GM19438 (cell line): ENCODE results near the gene RAPGEFL1.
"Not testable (repeated sequence)": the region's sequence is repeated elsewhere in the genome, so short reads cannot be mapped to it uniquely, and the experiment has no call there.

Experiments used
- ATAC-seq: cut with Tn5 transposase; IDR thresholded peaks from one replicate; pipeline ENCODE4 v1.9.1; 2021; ENCODE audit warnings: low read depth; ENCODE audit not compliant: unreplicated experiment

Gene RAPGEFL1

GRCh38 chr17:40173778-40174135 lies 3.5 kb upstream of the RAPGEFL1 start:
- no peak for ATAC-seq

GRCh38 chr17:40174514-40174913 lies 2.8 kb upstream of the RAPGEFL1 start:
- ATAC-seq, result no peak

GRCh38 chr17:40175928-40176753 lies 1.1 kb upstream of the RAPGEFL1 start:
- no peak for ATAC-seq

GRCh38 chr17:40176754-40177110 lies 538 bp upstream of the RAPGEFL1 start:
- no peak for ATAC-seq

- no peak for ATAC-seq
Measured at GRCh38 chr17:40178021-40178601, 841 bp downstream of the RAPGEFL1 start.

GRCh38 chr17:40178660-40179059 lies 1.4 kb downstream of the RAPGEFL1 start:
- ATAC-seq, result no peak

- ATAC-seq, result no peak
Measured at GRCh38 chr17:40179923-40180659, 2.8 kb downstream of the RAPGEFL1 start.

GRCh38 chr17:40180694-40181093 lies 3.4 kb downstream of the RAPGEFL1 start:
- no peak for ATAC-seq

- ATAC-seq, result no peak
Measured at GRCh38 chr17:40181205-40181604, 3.9 kb downstream of the RAPGEFL1 start.

- no peak for ATAC-seq
Measured at GRCh38 chr17:40182606-40183005, 5.3 kb downstream of the RAPGEFL1 start.

GRCh38 chr17:40187238-40187637 lies 10.0 kb downstream of the RAPGEFL1 start:
- no peak for ATAC-seq

GRCh38 chr17:40188694-40189093 lies 11.4 kb downstream of the RAPGEFL1 start:
- ATAC-seq, result no peak

- no peak for ATAC-seq
Measured at GRCh38 chr17:40190197-40191021, 13.1 kb downstream of the RAPGEFL1 start.

GRCh38 chr17:40191237-40192208 lies 14.3 kb downstream of the RAPGEFL1 start:
- no peak for ATAC-seq

GRCh38 chr17:40192961-40193360 lies 15.7 kb downstream of the RAPGEFL1 start:
- no peak for ATAC-seq

- ATAC-seq, result no peak
Measured at GRCh38 chr17:40194821-40195220, 17.6 kb downstream of the RAPGEFL1 start.

GRCh38 chr17:40197550-40197949 lies 20.3 kb downstream of the RAPGEFL1 start:
- ATAC-seq, result no peak

GRCh38 chr17:40197965-40198456 lies 20.7 kb downstream of the RAPGEFL1 start:
- not testable (repeated sequence) for ATAC-seq

GRCh38 chr17:40198576-40198975 lies 21.3 kb downstream of the RAPGEFL1 start:
- no peak for ATAC-seq
